ENCODE measurements around the gene TMEM256. TPM values are rescaled to one million over a fixed set of nuclear protein-coding genes. Genes with fewer than 3 reads are reported as not detected.

Gene TMEM256
- total and polyA plus RNA-seq, 7 experiments from 2014 or later, result 31.5 to 64.9 (median 48.2) TPM

- intact Hi-C loops (cut with micrococcal nuclease), result loop anchor here in 1 of 2 donors (5.0 kb wide), 1 partner anchor 67 kb away; no protein-coding TSS in a partner anchor
- no peak overlapping the region for H3K4me3 ChIP-seq (ENCODE audit: low read length)
- H3K27me3 ChIP-seq (ENCODE audit: control insufficient read depth in 2 of 2, insufficient read depth in 2 of 2, low read length in 2 of 2), result no peaks in the 10 kb centered on the region
- Mint-ChIP-seq H3K9me3 (no peaks in the 10 kb centered on the region), H3K4me1 (peaks cover 24 to 43% (median 28%) of the 10 kb centered on the region in 7 donors), H3K36me3 (peaks cover 0 to 25% (median 19%) of the 10 kb centered on the region in 5 donors), H3K27ac (peak overlapping the region in 3 of 9 donors; percentile 18 to 73 (median 72)), H3K4me3 (peak overlapping the region in 1 of 10 donors; percentile 3), H3K27me3 (no peaks in the 10 kb centered on the region)
- peak overlapping the region; percentile 12 for H3K27ac ChIP-seq (ENCODE audit: low read depth, low read length)
- no peak for ATAC-seq
- H3K9me3 ChIP-seq (ENCODE audit: control insufficient read depth in 2 of 3, low read length in 3 of 3), result no peaks in the 10 kb centered on the region
- DNase-seq, result no peak
- ChIA-PET POLR2A (interaction anchor here (0.6 to 5.9 kb wide), 6 partner anchors 13 to 510 kb away, joined by 3 to 38 read pairs (median 5); partner anchors contain the start of genes ACAP1, DVL2, POLR2A and TMEM256), CTCF (no interaction called here)
- peaks cover 8 to 64% (median 16%) of the 10 kb centered on the region in 3 experiments for H3K36me3 ChIP-seq (ENCODE audit: control insufficient read depth in 2 of 3, insufficient read depth in 3 of 3, low read length in 3 of 3)
- peaks cover 7 to 25% of the 10 kb centered on the region in 2 donors for H3K4me1 ChIP-seq (ENCODE audit: control insufficient read depth in 2 of 2, insufficient read depth in 2 of 2, low read length in 2 of 2)
These were observed 13.7 kb downstream of the TMEM256 start for GRCh38 chr17:7389924-7390910.

- DNase-seq, result no peak
- H3K4me1 Mint-ChIP-seq, result peaks cover 24 to 44% (median 30%) of the 10 kb centered on the region in 7 donors
- intact Hi-C loops (cut with micrococcal nuclease), result no loop called here
These were observed 15.0 kb downstream of the TMEM256 start for GRCh38 chr17:7388856-7389255.

GRCh38 chr17:7384489-7385081 is 19.3 kb downstream of the TMEM256 start:
- peak overlapping the region; percentile 82 for H3K4me3 ChIP-seq (ENCODE audit: low read length)
- peaks cover 10 to 13% of the 10 kb centered on the region in 2 donors for H3K4me1 ChIP-seq (ENCODE audit: control insufficient read depth in 2 of 2, insufficient read depth in 2 of 2, low read length in 2 of 2)
- peaks cover 0 to 9% of the 10 kb centered on the region in 2 donors for H3K27me3 ChIP-seq (ENCODE audit: control insufficient read depth in 2 of 2, insufficient read depth in 2 of 2, low read length in 2 of 2)
- peaks cover 0 to 31% (median 5%) of the 10 kb centered on the region in 3 experiments for H3K36me3 ChIP-seq (ENCODE audit: control insufficient read depth in 2 of 3, insufficient read depth in 3 of 3, low read length in 3 of 3)
- DNase-seq (peak in 1 of 9 donors; percentile 19), ATAC-seq (no peak)
- peaks cover 20 to 31% (median 26%) of the 10 kb centered on the region in 5 donors for H3K27me3 Mint-ChIP-seq
- CTCF ChIA-PET, result interaction anchor here (0.7 to 2.0 kb wide), 7 partner anchors 10 to 204 kb away, joined by 3 to 6 read pairs (median 4); partner anchors contain the start of genes PLSCR3 and TMEM256
- intact Hi-C loops (cut with micrococcal nuclease), result loop anchor here (1.0 to 5.0 kb wide), 9 partner anchors 10 to 228 kb away; partner anchors contain the start of genes PLSCR3 (in 2 of the 2), TMEM256 (in 2 of the 2), ACAP1 (in 1 of the 2) and FXR2 (in 1 of the 2)
- H3K36me3 Mint-ChIP-seq, result peaks cover 0 to 7% (median 4%) of the 10 kb centered on the region in 5 donors
- H3K9me3 ChIP-seq (ENCODE audit: control insufficient read depth in 2 of 3, low read length in 3 of 3), result no peaks in the 10 kb centered on the region
- H3K9me3 Mint-ChIP-seq, result peaks cover 0 to 1% (median 0%) of the 10 kb centered on the region in 11 donors
- peak overlapping the region; percentile 73 to 96 (median 94) for H3K27ac Mint-ChIP-seq
- peak overlapping the region; percentile 74 to 89 (median 82) for H3K4me3 Mint-ChIP-seq
- H3K27ac ChIP-seq (ENCODE audit: low read depth, low read length), result peak overlapping the region; percentile 94
- peaks cover 10 to 23% (median 15%) of the 10 kb centered on the region in 7 donors for H3K4me1 Mint-ChIP-seq
- POLR2A ChIA-PET, result interaction anchor here (0.6 to 2.9 kb wide), 27 partner anchors 8 to 302 kb away, joined by 3 to 21 read pairs (median 5); partner anchors contain the start of genes CD68, CHRNB1, GPS2 and NEURL4

More at GRCh38 chr17:7388856-7389255, 15.0 kb downstream of the TMEM256 start:
- no peak for ATAC-seq
- H3K36me3 ChIP-seq (ENCODE audit: control insufficient read depth in 2 of 3, insufficient read depth in 3 of 3, low read length in 3 of 3), result peaks cover 8 to 64% (median 16%) of the 10 kb centered on the region in 3 experiments
- CTCF ChIA-PET, result interaction anchor here (0.7 to 1.0 kb wide), 3 partner anchors 32 to 196 kb away, joined by 3 read pairs; no protein-coding TSS in a partner anchor
- no peaks in the 10 kb centered on the region for H3K27me3 Mint-ChIP-seq
- peaks cover 0 to 25% (median 18%) of the 10 kb centered on the region in 5 donors for H3K36me3 Mint-ChIP-seq
- H3K4me3 Mint-ChIP-seq, result no peak overlapping the region
- peak overlapping the region in 2 of 9 donors; percentile 51 to 75 for H3K27ac Mint-ChIP-seq
- H3K27ac ChIP-seq (ENCODE audit: low read depth, low read length), result peak overlapping the region; percentile 17
- H3K4me3 ChIP-seq (ENCODE audit: low read length), result no peak overlapping the region
- H3K27me3 ChIP-seq (ENCODE audit: control insufficient read depth in 2 of 2, insufficient read depth in 2 of 2, low read length in 2 of 2), result no peaks in the 10 kb centered on the region
- H3K9me3 Mint-ChIP-seq, result no peaks in the 10 kb centered on the region
- POLR2A ChIA-PET, result interaction anchor here (0.7 to 2.2 kb wide), 6 partner anchors 9 to 239 kb away, joined by 3 to 7 read pairs (median 4); partner anchors contain the start of genes ACAP1, POLR2A and SAT2
- H3K4me1 ChIP-seq (ENCODE audit: control insufficient read depth in 2 of 2, insufficient read depth in 2 of 2, low read length in 2 of 2), result peaks cover 13 to 32% of the 10 kb centered on the region in 2 donors
- no peaks in the 10 kb centered on the region for H3K9me3 ChIP-seq (ENCODE audit: control insufficient read depth in 2 of 3, low read length in 3 of 3)

- peaks cover 0 to 9% (median under 1%) of the 10 kb centered on the region in 5 donors for H3K36me3 Mint-ChIP-seq
- intact Hi-C loops (cut with micrococcal nuclease), result loop anchor here (1.0 to 5.0 kb wide), 9 partner anchors 10 to 228 kb away; partner anchors contain the start of genes PLSCR3 (in 2 of the 2), TMEM256 (in 2 of the 2), ACAP1 (in 1 of the 2) and FXR2 (in 1 of the 2)
- Histone ChIP-seq H3K9me3 (ENCODE audit: control insufficient read depth in 2 of 3, low read length in 3 of 3) (no peaks in the 10 kb centered on the region), H3K36me3 (ENCODE audit: control insufficient read depth in 2 of 3, insufficient read depth in 3 of 3, low read length in 3 of 3) (peaks cover 0 to 25% (median 0%) of the 10 kb centered on the region in 3 experiments), H3K4me1 (ENCODE audit: control insufficient read depth in 2 of 2, insufficient read depth in 2 of 2, low read length in 2 of 2) (peaks cover 10 to 13% of the 10 kb centered on the region in 2 donors), H3K27me3 (ENCODE audit: control insufficient read depth in 2 of 2, insufficient read depth in 2 of 2, low read length in 2 of 2) (peaks cover 0 to 11% of the 10 kb centered on the region in 2 donors), H3K27ac (ENCODE audit: low read depth, low read length) (peak overlapping the region; percentile 94), H3K4me3 (ENCODE audit: low read length) (peak overlapping the region; percentile 82)
- ChIA-PET POLR2A (interaction anchor here (0.6 to 2.9 kb wide), 31 partner anchors 9 to 304 kb away, joined by 3 to 21 read pairs (median 4); partner anchors contain the start of genes CD68, CHRNB1, DLG4 and GPS2), CTCF (interaction anchor here (0.7 to 2.0 kb wide), 9 partner anchors 10 to 205 kb away, joined by 3 to 6 read pairs (median 4); partner anchors contain the start of genes NLGN2, PLSCR3 and TMEM256)
- peaks cover 27 to 37% (median 33%) of the 10 kb centered on the region in 5 donors for H3K27me3 Mint-ChIP-seq
- peak overlapping the region; percentile 74 to 89 (median 82) for H3K4me3 Mint-ChIP-seq
- peak; percentile 98 for ATAC-seq
- peak; percentile 74 to 88 (median 86) for DNase-seq
- H3K4me1 Mint-ChIP-seq, result peaks cover 10 to 23% (median 15%) of the 10 kb centered on the region in 7 donors
- H3K27ac Mint-ChIP-seq, result peak overlapping the region; percentile 73 to 96 (median 94)
- peaks cover 0 to 7% (median 0%) of the 10 kb centered on the region in 11 donors for H3K9me3 Mint-ChIP-seq
These were observed 20.0 kb downstream of the TMEM256 start for GRCh38 chr17:7383742-7384488.

GRCh38 chr17:7383371-7383741 is 20.5 kb downstream of the TMEM256 start:
- Histone ChIP-seq H3K4me1 (ENCODE audit: control insufficient read depth in 2 of 2, insufficient read depth in 2 of 2, low read length in 2 of 2) (peaks cover 10 to 13% of the 10 kb centered on the region in 2 donors), H3K9me3 (ENCODE audit: control insufficient read depth in 2 of 3, low read length in 3 of 3) (no peaks in the 10 kb centered on the region), H3K27ac (ENCODE audit: low read depth, low read length) (peak overlapping the region; percentile 94), H3K4me3 (ENCODE audit: low read length) (peak overlapping the region; percentile 82), H3K27me3 (ENCODE audit: control insufficient read depth in 2 of 2, insufficient read depth in 2 of 2, low read length in 2 of 2) (peaks cover 0 to 11% of the 10 kb centered on the region in 2 donors), H3K36me3 (ENCODE audit: control insufficient read depth in 2 of 3, insufficient read depth in 3 of 3, low read length in 3 of 3) (peaks cover 0 to 19% (median 0%) of the 10 kb centered on the region in 3 experiments)
- ChIA-PET CTCF (interaction anchor here (0.9 to 2.0 kb wide), 4 partner anchors 11 to 130 kb away, joined by 3 to 6 read pairs (median 4); partner anchors contain the start of genes NLGN2 and PLSCR3), POLR2A (interaction anchor here (0.7 to 2.9 kb wide), 17 partner anchors 9 to 304 kb away, joined by 3 to 21 read pairs (median 5); partner anchors contain the start of genes CHRNB1, DLG4, GPS2 and NEURL4)
- H3K36me3 Mint-ChIP-seq, result peaks cover 0 to 10% (median 0%) of the 10 kb centered on the region in 5 donors
- H3K4me1 Mint-ChIP-seq, result peaks cover 10 to 23% (median 15%) of the 10 kb centered on the region in 7 donors
- no peak for ATAC-seq
- no peak for DNase-seq
- peaks cover 0 to 7% (median 0%) of the 10 kb centered on the region in 11 donors for H3K9me3 Mint-ChIP-seq
- intact Hi-C loops (cut with micrococcal nuclease), result loop anchor here in 1 of 2 donors (5.0 kb wide), 2 partner anchors 46 to 229 kb away; partner anchors contain the start of genes ACAP1 and FXR2
- peak overlapping the region; percentile 23 to 89 (median 80) for H3K4me3 Mint-ChIP-seq
- peaks cover 28 to 39% (median 34%) of the 10 kb centered on the region in 5 donors for H3K27me3 Mint-ChIP-seq
- H3K27ac Mint-ChIP-seq, result peak overlapping the region in 5 of 9 donors; percentile 14 to 91 (median 36)

All from naive thymus-derived CD4-positive, alpha-beta T cell (primary cell).